ENCODE data around the gene SEC14L5.

GRCh38 chr16:4934591-4934990 lies 23.5 kb upstream of the SEC14L5 start:
- no peak for TF ChIP-seq CTCF (IDR thresholded peaks at IDR 0.05)
- TF ChIP-seq POLR2A (IDR thresholded peaks at IDR 0.05), result no peak
